ENCODE results near the gene TBC1D22A. TPM values are rescaled to one million over a fixed set of nuclear protein-coding genes. Genes with fewer than 3 reads are reported as not detected.

The TBC1D22A gene
- total RNA-seq, 1 experiment from 2014 or later = 14.3 TPM

GRCh38 chr22:46849951-46850350 lies 87.5 kb downstream of the TBC1D22A start:
- CTCF ChIA-PET = no interaction called here
- H4K20me1 ChIP-seq (ENCODE audit: low read length) = no peaks in the 10 kb centered on the region

GRCh38 chr22:46851311-46851710 lies 88.9 kb downstream of the TBC1D22A start:
- BruUV-seq (replicated peaks) = no TSS peak
- no peaks in the 10 kb centered on the region for H4K20me1 ChIP-seq (ENCODE audit: low read length)
- ChIA-PET POLR2A (ENCODE audit: unreplicated experiment) (no interaction called here), CTCF (no interaction called here)
- H2AFZ ChIP-seq (ENCODE audit: low read length) = no peak overlapping the region
- no peak overlapping the region for H3K27ac ChIP-seq (ENCODE audit: low read length)
- H3K9me3 ChIP-seq (ENCODE audit: low read length) = no peaks in the 10 kb centered on the region
- H3K36me3 ChIP-seq (ENCODE audit: low read depth, low read length) = no peaks in the 10 kb centered on the region
- intact Hi-C loops (cut with micrococcal nuclease) = no loop called here
- ATAC-seq = no peak
- H3K9me2 ChIP-seq (replicated peaks; ENCODE audit: low read length) = no peaks in the 10 kb centered on the region
- peaks cover 10% of the 10 kb centered on the region for H3K79me2 ChIP-seq (ENCODE audit: low read length)
- H3K9ac ChIP-seq (ENCODE audit: low read length) = no peak overlapping the region
- H3K4me1 ChIP-seq (ENCODE audit: insufficient read depth, low read length) = peaks cover 17% of the 10 kb centered on the region
- H3K4me2 ChIP-seq (ENCODE audit: low read length) = no peak overlapping the region
- TF ChIP-seq EZH2 (IDR thresholded peaks at IDR 0.05; ENCODE audit: low read length, unreplicated experiment) (no peak), CTCF (conservative IDR thresholded peaks at IDR 0.05; ENCODE audit: low read depth, low read length) (no peak), EZH2phosphoT487 (IDR thresholded peaks at IDR 0.05; ENCODE audit: borderline replicate concordance, low read length) (no peak)
- H3F3A ChIP-seq (ENCODE audit: low read length, unreplicated experiment) = no peaks in the 10 kb centered on the region
- no peaks in the 10 kb centered on the region for H3K27me3 ChIP-seq (ENCODE audit: low read length)
- no peak for DNase-seq
- no peak overlapping the region for H3K4me3 ChIP-seq (ENCODE audit: low read length)

More at GRCh38 chr22:46849951-46850350, 87.5 kb downstream of the TBC1D22A start:
- H3K4me1 ChIP-seq (ENCODE audit: insufficient read depth, low read length) = peaks cover 27% of the 10 kb centered on the region
- no peaks in the 10 kb centered on the region for H3K9me2 ChIP-seq (replicated peaks; ENCODE audit: low read length)
- H3K36me3 ChIP-seq (ENCODE audit: low read depth, low read length) = no peaks in the 10 kb centered on the region
- H3K27ac ChIP-seq (ENCODE audit: low read length) = no peak overlapping the region
- intact Hi-C loops (cut with micrococcal nuclease) = no loop called here
- H3K4me3 ChIP-seq (ENCODE audit: low read length) = no peak overlapping the region
- no peaks in the 10 kb centered on the region for H3F3A ChIP-seq (ENCODE audit: low read length, unreplicated experiment)
- H3K9ac ChIP-seq (ENCODE audit: low read length) = no peak overlapping the region
- ATAC-seq (no peak), DNase-seq (no peak)
- TF ChIP-seq EZH2 (IDR thresholded peaks at IDR 0.05; ENCODE audit: low read length, unreplicated experiment) (no peak), EZH2phosphoT487 (IDR thresholded peaks at IDR 0.05; ENCODE audit: borderline replicate concordance, low read length) (no peak), CTCF (conservative IDR thresholded peaks at IDR 0.05; ENCODE audit: low read depth, low read length) (no peak)
- POLR2A ChIA-PET (ENCODE audit: unreplicated experiment) = no interaction called here
- H2AFZ ChIP-seq (ENCODE audit: low read length) = no peak overlapping the region
- no peaks in the 10 kb centered on the region for H3K9me3 ChIP-seq (ENCODE audit: low read length)
- peaks cover 10% of the 10 kb centered on the region for H3K79me2 ChIP-seq (ENCODE audit: low read length)
- H3K27me3 ChIP-seq (ENCODE audit: low read length) = no peaks in the 10 kb centered on the region
- no peak overlapping the region for H3K4me2 ChIP-seq (ENCODE audit: low read length)
- no TSS peak for BruUV-seq (replicated peaks)

- Histone ChIP-seq H2AFZ (ENCODE audit: low read length) (no peak overlapping the region), H3F3A (ENCODE audit: low read length, unreplicated experiment) (no peaks in the 10 kb centered on the region), H3K4me2 (ENCODE audit: low read length) (no peak overlapping the region), H3K4me3 (ENCODE audit: low read length) (no peak overlapping the region), H3K79me2 (ENCODE audit: low read length) (peaks cover 8% of the 10 kb centered on the region), H3K9ac (ENCODE audit: low read length) (no peak overlapping the region), H3K9me3 (ENCODE audit: low read length) (no peaks in the 10 kb centered on the region), H3K36me3 (ENCODE audit: low read depth, low read length) (no peaks in the 10 kb centered on the region), H4K20me1 (ENCODE audit: low read length) (no peaks in the 10 kb centered on the region), H3K4me1 (ENCODE audit: insufficient read depth, low read length) (peaks cover 13% of the 10 kb centered on the region), H3K27ac (ENCODE audit: low read length) (no peak overlapping the region), H3K9me2 (replicated peaks; ENCODE audit: low read length) (no peaks in the 10 kb centered on the region), H3K27me3 (ENCODE audit: low read length) (no peaks in the 10 kb centered on the region)
- BruUV-seq (replicated peaks) = no TSS peak
- CTCF ChIA-PET = no interaction called here
- intact Hi-C loops (cut with micrococcal nuclease) = no loop called here
- DNase-seq = no peak
- ATAC-seq = no peak
- POLR2A ChIA-PET (ENCODE audit: unreplicated experiment) = no interaction called here
- TF ChIP-seq CTCF (conservative IDR thresholded peaks at IDR 0.05; ENCODE audit: low read depth, low read length) (no peak), EZH2 (IDR thresholded peaks at IDR 0.05; ENCODE audit: low read length, unreplicated experiment) (no peak)
These were observed 89.5 kb downstream of the TBC1D22A start for GRCh38 chr22:46851941-46852340.

Measured in PC-3 (cell line).